AG10803 (cell line): ENCODE measurements around the gene NMT2.

Source experiments
- DNase-seq: peaks from one replicate; pipeline ENCODE4 v3.0.0; 2010; ENCODE audit warnings: low read depth
- H3K4me3 ChIP-seq: 2 replicates; pipeline ENCODE4 v1.5.1; 2011; ENCODE audit warnings: mild to moderate bottlenecking, low read length, control low read depth
- TF ChIP-seq, protein P1 (sequence below): conservative IDR thresholded peaks from 2 replicates; pipeline ENCODE4 v1.5.1; 2011; ENCODE audit warnings: mild to moderate bottlenecking, low read length, control low read depth, inconsistent platforms

NMT2 gene

GRCh38 chr10:15141136-15142054, 27.1 kb downstream of the NMT2 start:
- TF ChIP-seq, protein P1, sequence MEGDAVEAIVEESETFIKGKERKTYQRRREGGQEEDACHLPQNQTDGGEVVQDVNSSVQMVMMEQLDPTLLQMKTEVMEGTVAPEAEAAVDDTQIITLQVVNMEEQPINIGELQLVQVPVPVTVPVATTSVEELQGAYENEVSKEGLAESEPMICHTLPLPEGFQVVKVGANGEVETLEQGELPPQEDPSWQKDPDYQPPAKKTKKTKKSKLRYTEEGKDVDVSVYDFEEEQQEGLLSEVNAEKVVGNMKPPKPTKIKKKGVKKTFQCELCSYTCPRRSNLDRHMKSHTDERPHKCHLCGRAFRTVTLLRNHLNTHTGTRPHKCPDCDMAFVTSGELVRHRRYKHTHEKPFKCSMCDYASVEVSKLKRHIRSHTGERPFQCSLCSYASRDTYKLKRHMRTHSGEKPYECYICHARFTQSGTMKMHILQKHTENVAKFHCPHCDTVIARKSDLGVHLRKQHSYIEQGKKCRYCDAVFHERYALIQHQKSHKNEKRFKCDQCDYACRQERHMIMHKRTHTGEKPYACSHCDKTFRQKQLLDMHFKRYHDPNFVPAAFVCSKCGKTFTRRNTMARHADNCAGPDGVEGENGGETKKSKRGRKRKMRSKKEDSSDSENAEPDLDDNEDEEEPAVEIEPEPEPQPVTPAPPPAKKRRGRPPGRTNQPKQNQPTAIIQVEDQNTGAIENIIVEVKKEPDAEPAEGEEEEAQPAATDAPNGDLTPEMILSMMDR: no peak
- no peak overlapping the region for H3K4me3 ChIP-seq
- peak; percentile 6 for DNase-seq

- H3K4me3 ChIP-seq: no peak overlapping the region
- TF ChIP-seq, protein P1: no peak
- DNase-seq: no peak
These were observed 27.8 kb downstream of the NMT2 start for GRCh38 chr10:15140698-15141097.

DNA sequence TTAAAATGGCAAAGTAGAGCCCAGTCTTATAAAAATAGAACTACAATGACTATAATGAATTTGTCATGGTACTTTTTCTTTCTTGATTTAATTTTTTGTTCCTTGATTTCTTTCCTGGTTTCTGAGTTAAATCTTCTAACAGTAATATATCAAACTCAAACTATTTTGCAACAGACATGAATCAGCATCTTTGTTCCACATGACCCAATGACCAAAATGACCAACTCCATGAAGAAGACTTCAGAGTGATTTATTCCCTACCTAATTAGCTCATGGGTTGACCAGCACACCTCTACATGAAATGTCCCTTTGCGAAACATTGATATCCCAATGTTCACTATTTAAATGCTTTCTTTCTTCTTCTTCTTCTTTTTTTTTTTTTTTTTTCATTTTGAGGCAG, 30.9 kb downstream of the NMT2 start:
- TF ChIP-seq, protein P1: no peak
- peak; percentile 18 for DNase-seq
- no peak overlapping the region for H3K4me3 ChIP-seq

GRCh38 chr10:15137036-15137359, 31.5 kb downstream of the NMT2 start:
- TF ChIP-seq, protein P1: no peak
- DNase-seq: peak; percentile 6
- H3K4me3 ChIP-seq: no peak overlapping the region

- TF ChIP-seq, protein P1: no peak
- no peak overlapping the region for H3K4me3 ChIP-seq
- no peak for DNase-seq
These were observed 32.1 kb downstream of the NMT2 start for GRCh38 chr10:15136129-15137035.

DNA sequence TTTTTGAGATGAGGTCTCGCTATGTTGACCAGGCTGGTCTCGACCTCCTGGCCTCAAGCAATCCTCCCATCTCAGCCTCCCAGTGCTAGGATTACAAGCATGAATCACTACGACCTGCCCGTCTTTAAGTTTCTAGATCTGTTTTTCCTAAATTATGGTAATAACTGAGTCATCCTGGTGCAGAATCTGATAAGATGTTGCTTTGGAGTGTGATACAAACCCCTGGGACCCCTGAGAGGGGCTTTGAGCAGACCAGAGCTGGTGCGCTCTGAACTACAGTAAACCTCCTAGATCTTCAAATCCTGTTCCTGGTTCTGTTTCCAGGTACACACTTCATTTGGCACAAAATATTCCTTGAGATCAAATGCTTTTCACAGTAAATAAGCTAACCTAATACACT, 37.2 kb downstream of the NMT2 start:
- TF ChIP-seq, protein P1: no peak
- H3K4me3 ChIP-seq: no peak overlapping the region
- no peak for DNase-seq
